WTC11 (cell line): Measurements from ENCODE around the gene GHSR. TPM values are rescaled to one million over a fixed set of nuclear protein-coding genes. Genes with fewer than 3 reads are reported as not detected.

Experiments used
- AFF4 ChIP-seq: sonication (generic); formaldehyde crosslinking; IDR thresholded peaks from 2 replicates; pipeline ENCODE4 v1.8.1; 2023; ENCODE audit warnings: mild to moderate bottlenecking, missing genetic modification reagents, borderline replicate concordance
- ATF1 ChIP-seq: sonication (generic); formaldehyde crosslinking; IDR thresholded peaks from 2 replicates; pipeline ENCODE4 v1.8.1; 2023; ENCODE audit warnings: mild to moderate bottlenecking, moderate library complexity, missing genetic modification reagents
- FOXK1 ChIP-seq: sonication (generic); formaldehyde crosslinking; IDR thresholded peaks from 2 replicates; pipeline ENCODE4 v1.8.0; 2022; ENCODE audit warnings: mild to moderate bottlenecking, moderate library complexity, missing genetic modification reagents
- IRF1 ChIP-seq: sonication (generic); formaldehyde crosslinking; IDR thresholded peaks from 2 replicates; pipeline ENCODE4 v1.8.0; 2023; ENCODE audit warnings: missing genetic modification reagents
- MAX ChIP-seq: sonication (generic); formaldehyde crosslinking; IDR thresholded peaks from 2 replicates; pipeline ENCODE4 v1.8.0; 2022; ENCODE audit warnings: mild to moderate bottlenecking, missing genetic modification reagents
- NFE2L1 ChIP-seq: sonication (generic); formaldehyde crosslinking; IDR thresholded peaks from 2 replicates; pipeline ENCODE4 v1.8.1; 2023; ENCODE audit warnings: missing genetic modification reagents
- PREB ChIP-seq: sonication (generic); formaldehyde crosslinking; IDR thresholded peaks from 2 replicates; pipeline ENCODE4 v1.8.1; 2022; ENCODE audit warnings: mild to moderate bottlenecking, missing genetic modification reagents, moderate library complexity, borderline replicate concordance
- RELA ChIP-seq: sonication (generic); formaldehyde crosslinking; IDR thresholded peaks from 2 replicates; pipeline ENCODE4 v1.8.1; 2022; ENCODE audit warnings: missing genetic modification reagents, mild to moderate bottlenecking, borderline replicate concordance
- ZNF138 ChIP-seq: sonication (generic); formaldehyde crosslinking; conservative IDR thresholded peaks from 2 replicates; pipeline ENCODE4 v1.8.1; 2022; ENCODE audit warnings: mild to moderate bottlenecking, moderate library complexity, missing genetic modification reagents
- total RNA-seq: library from RNA; stranded (reverse); gene quantifications from 3 replicates; pipeline ENCODE4 v1.2.3, GENCODE V29; 2021
- TF ChIP-seq, protein P1 (sequence below): sonication (generic); formaldehyde crosslinking; IDR thresholded peaks from 2 replicates; pipeline ENCODE4 v1.8.0; 2023; ENCODE audit warnings: missing genetic modification reagents, mild to moderate bottlenecking, borderline replicate concordance
- TF ChIP-seq, protein P2 (sequence below): sonication (generic); formaldehyde crosslinking; IDR thresholded peaks from 2 replicates; pipeline ENCODE4 v1.8.0; 2022; ENCODE audit warnings: mild to moderate bottlenecking, missing genetic modification reagents
- TF ChIP-seq, protein P3 (sequence below): sonication (generic); formaldehyde crosslinking; IDR thresholded peaks from 2 replicates; pipeline ENCODE4 v1.8.1; 2023; ENCODE audit warnings: mild to moderate bottlenecking, missing genetic modification reagents
- TF ChIP-seq, protein P4 (sequence below): sonication (generic); formaldehyde crosslinking; IDR thresholded peaks from 2 replicates; pipeline ENCODE4 v1.8.0; 2022; ENCODE audit warnings: missing genetic modification reagents
- TF ChIP-seq, protein P5 (sequence below): sonication (generic); formaldehyde crosslinking; IDR thresholded peaks from 2 replicates; pipeline ENCODE4 v1.8.0; 2022; ENCODE audit warnings: mild to moderate bottlenecking, missing genetic modification reagents

The GHSR gene
- total RNA-seq, 1 experiment from 2014 or later: not detected

DNA sequence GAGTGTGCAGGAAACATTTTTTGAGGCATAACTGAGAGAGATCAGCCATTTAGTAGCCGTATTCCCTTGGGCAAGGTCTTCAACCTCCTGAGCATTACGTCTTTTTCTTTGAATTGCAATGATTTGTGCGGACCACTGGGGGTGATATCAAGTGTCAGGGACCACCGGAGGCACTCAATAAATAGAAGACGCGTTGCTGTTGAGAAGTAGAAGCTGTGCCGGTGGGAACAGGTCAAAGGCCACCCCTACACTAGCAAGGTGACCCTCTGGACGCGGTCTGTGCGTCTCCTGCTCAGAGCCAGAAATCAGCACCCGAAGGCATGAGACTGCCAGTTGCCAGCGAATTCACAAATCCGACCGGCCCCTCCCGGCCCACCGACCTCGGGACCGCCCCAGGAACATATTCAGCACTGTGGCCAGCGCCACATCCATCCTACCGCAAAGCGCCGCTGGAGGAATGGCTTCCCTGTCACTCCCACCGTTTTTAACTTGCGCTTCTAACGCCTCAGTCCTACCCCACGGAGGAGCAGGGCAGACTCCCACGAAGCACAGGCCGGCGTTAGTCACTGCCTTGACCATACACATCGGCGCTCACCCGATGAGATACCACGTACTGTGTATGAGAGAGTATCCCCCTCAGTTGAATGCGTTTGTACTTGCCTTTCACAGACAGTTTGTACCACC is 1.4 kb upstream of the GHSR start (continued):
- TF ChIP-seq, protein P1, sequence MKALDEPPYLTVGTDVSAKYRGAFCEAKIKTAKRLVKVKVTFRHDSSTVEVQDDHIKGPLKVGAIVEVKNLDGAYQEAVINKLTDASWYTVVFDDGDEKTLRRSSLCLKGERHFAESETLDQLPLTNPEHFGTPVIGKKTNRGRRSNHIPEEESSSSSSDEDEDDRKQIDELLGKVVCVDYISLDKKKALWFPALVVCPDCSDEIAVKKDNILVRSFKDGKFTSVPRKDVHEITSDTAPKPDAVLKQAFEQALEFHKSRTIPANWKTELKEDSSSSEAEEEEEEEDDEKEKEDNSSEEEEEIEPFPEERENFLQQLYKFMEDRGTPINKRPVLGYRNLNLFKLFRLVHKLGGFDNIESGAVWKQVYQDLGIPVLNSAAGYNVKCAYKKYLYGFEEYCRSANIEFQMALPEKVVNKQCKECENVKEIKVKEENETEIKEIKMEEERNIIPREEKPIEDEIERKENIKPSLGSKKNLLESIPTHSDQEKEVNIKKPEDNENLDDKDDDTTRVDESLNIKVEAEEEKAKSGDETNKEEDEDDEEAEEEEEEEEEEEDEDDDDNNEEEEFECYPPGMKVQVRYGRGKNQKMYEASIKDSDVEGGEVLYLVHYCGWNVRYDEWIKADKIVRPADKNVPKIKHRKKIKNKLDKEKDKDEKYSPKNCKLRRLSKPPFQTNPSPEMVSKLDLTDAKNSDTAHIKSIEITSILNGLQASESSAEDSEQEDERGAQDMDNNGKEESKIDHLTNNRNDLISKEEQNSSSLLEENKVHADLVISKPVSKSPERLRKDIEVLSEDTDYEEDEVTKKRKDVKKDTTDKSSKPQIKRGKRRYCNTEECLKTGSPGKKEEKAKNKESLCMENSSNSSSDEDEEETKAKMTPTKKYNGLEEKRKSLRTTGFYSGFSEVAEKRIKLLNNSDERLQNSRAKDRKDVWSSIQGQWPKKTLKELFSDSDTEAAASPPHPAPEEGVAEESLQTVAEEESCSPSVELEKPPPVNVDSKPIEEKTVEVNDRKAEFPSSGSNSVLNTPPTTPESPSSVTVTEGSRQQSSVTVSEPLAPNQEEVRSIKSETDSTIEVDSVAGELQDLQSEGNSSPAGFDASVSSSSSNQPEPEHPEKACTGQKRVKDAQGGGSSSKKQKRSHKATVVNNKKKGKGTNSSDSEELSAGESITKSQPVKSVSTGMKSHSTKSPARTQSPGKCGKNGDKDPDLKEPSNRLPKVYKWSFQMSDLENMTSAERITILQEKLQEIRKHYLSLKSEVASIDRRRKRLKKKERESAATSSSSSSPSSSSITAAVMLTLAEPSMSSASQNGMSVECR (CRISPR knock-in tag): peak; percentile 65; the same call in 1 of the 2 replicates
- TF ChIP-seq, protein P2, sequence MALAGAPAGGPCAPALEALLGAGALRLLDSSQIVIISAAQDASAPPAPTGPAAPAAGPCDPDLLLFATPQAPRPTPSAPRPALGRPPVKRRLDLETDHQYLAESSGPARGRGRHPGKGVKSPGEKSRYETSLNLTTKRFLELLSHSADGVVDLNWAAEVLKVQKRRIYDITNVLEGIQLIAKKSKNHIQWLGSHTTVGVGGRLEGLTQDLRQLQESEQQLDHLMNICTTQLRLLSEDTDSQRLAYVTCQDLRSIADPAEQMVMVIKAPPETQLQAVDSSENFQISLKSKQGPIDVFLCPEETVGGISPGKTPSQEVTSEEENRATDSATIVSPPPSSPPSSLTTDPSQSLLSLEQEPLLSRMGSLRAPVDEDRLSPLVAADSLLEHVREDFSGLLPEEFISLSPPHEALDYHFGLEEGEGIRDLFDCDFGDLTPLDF (CRISPR knock-in tag): 0 out of 2 replicates have a peak, but pooled peaks have one; percentile 24
- TF ChIP-seq ATF1 (0 out of 2 replicates have a peak, but pooled peaks have one; percentile 48), RELA (CRISPR knock-in tag) (no peak), NFE2L1 (CRISPR knock-in tag) (0 out of 2 replicates have a peak, but pooled peaks have one; percentile 45), FOXK1 (CRISPR knock-in tag) (peak; percentile 83), PREB (no peak), ZNF138 (CRISPR knock-in tag) (0 out of 2 replicates have a peak, but pooled peaks have one; percentile 58), IRF1 (peak; percentile 66; the same call in 1 of the 2 replicates), MAX (CRISPR knock-in tag) (peak; percentile 44; the same call in 1 of the 2 replicates), AFF4 (no peak)
- TF ChIP-seq, protein P3, sequence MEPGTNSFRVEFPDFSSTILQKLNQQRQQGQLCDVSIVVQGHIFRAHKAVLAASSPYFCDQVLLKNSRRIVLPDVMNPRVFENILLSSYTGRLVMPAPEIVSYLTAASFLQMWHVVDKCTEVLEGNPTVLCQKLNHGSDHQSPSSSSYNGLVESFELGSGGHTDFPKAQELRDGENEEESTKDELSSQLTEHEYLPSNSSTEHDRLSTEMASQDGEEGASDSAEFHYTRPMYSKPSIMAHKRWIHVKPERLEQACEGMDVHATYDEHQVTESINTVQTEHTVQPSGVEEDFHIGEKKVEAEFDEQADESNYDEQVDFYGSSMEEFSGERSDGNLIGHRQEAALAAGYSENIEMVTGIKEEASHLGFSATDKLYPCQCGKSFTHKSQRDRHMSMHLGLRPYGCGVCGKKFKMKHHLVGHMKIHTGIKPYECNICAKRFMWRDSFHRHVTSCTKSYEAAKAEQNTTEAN: 0 out of 2 replicates have a peak, but pooled peaks have one; percentile 39
- TF ChIP-seq, protein P4, sequence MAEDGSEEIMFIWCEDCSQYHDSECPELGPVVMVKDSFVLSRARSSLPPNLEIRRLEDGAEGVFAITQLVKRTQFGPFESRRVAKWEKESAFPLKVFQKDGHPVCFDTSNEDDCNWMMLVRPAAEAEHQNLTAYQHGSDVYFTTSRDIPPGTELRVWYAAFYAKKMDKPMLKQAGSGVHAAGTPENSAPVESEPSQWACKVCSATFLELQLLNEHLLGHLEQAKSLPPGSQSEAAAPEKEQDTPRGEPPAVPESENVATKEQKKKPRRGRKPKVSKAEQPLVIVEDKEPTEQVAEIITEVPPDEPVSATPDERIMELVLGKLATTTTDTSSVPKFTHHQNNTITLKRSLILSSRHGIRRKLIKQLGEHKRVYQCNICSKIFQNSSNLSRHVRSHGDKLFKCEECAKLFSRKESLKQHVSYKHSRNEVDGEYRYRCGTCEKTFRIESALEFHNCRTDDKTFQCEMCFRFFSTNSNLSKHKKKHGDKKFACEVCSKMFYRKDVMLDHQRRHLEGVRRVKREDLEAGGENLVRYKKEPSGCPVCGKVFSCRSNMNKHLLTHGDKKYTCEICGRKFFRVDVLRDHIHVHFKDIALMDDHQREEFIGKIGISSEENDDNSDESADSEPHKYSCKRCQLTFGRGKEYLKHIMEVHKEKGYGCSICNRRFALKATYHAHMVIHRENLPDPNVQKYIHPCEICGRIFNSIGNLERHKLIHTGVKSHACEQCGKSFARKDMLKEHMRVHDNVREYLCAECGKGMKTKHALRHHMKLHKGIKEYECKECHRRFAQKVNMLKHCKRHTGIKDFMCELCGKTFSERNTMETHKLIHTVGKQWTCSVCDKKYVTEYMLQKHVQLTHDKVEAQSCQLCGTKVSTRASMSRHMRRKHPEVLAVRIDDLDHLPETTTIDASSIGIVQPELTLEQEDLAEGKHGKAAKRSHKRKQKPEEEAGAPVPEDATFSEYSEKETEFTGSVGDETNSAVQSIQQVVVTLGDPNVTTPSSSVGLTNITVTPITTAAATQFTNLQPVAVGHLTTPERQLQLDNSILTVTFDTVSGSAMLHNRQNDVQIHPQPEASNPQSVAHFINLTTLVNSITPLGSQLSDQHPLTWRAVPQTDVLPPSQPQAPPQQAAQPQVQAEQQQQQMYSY (CRISPR knock-in tag): peak; percentile 29; the same call in 1 of the 2 replicates
- TF ChIP-seq, protein P5, sequence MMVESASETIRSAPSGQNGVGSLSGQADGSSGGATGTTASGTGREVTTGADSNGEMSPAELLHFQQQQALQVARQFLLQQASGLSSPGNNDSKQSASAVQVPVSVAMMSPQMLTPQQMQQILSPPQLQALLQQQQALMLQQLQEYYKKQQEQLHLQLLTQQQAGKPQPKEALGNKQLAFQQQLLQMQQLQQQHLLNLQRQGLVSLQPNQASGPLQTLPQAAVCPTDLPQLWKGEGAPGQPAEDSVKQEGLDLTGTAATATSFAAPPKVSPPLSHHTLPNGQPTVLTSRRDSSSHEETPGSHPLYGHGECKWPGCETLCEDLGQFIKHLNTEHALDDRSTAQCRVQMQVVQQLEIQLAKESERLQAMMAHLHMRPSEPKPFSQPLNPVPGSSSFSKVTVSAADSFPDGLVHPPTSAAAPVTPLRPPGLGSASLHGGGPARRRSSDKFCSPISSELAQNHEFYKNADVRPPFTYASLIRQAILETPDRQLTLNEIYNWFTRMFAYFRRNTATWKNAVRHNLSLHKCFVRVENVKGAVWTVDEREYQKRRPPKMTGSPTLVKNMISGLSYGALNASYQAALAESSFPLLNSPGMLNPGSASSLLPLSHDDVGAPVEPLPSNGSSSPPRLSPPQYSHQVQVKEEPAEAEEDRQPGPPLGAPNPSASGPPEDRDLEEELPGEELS (CRISPR knock-in tag): peak; percentile 89
